Stomach (tissue), 4 donors: ENCODE results near the gene SPIN1.

ENCODE experiments used
- POLR2A ChIP-seq, 4 donors: fragments of 450-650 bp; IDR thresholded peaks; one replicate each; pipeline ENCODE4 v1.6.1; 2016; ENCODE audit warnings: antibody characterized with exemption in 4 of 4, control low read depth in 2 of 4, mild to moderate bottlenecking in 1 of 4, moderate library complexity in 1 of 4
- POLR2AphosphoS5 ChIP-seq, 3 donors: sonication (generic); formaldehyde crosslinking; IDR thresholded peaks; one replicate each; pipeline ENCODE4 v1.6.1; 2016; ENCODE audit warnings: antibody characterized with exemption in 3 of 3
- TF ChIP-seq, protein P1 (sequence below), 7 experiments: fragments of 450-650 bp in 4 of 7; fragments of 200-600 bp in 3 of 7; sonication (generic) in 3 of 7; IDR thresholded peaks; one replicate each; pipeline ENCODE4 v1.5.1; 2016 to 2019; ENCODE audit warnings: antibody characterized with exemption in 7 of 7, control low read depth in 2 of 7, mild to moderate bottlenecking in 1 of 7

- TF ChIP-seq, protein P1, sequence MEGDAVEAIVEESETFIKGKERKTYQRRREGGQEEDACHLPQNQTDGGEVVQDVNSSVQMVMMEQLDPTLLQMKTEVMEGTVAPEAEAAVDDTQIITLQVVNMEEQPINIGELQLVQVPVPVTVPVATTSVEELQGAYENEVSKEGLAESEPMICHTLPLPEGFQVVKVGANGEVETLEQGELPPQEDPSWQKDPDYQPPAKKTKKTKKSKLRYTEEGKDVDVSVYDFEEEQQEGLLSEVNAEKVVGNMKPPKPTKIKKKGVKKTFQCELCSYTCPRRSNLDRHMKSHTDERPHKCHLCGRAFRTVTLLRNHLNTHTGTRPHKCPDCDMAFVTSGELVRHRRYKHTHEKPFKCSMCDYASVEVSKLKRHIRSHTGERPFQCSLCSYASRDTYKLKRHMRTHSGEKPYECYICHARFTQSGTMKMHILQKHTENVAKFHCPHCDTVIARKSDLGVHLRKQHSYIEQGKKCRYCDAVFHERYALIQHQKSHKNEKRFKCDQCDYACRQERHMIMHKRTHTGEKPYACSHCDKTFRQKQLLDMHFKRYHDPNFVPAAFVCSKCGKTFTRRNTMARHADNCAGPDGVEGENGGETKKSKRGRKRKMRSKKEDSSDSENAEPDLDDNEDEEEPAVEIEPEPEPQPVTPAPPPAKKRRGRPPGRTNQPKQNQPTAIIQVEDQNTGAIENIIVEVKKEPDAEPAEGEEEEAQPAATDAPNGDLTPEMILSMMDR (IDR thresholded peaks at IDR 0.05): no peak
- no peak for TF ChIP-seq POLR2A (IDR thresholded peaks at IDR 0.05)
- TF ChIP-seq POLR2AphosphoS5 (IDR thresholded peaks at IDR 0.05): no peak
Observed at GRCh38 chr9:88503845-88504764, 115.9 kb downstream of the SPIN1 start.
